Esophagus squamous epithelium (tissue), 4 donors: ENCODE measurements around the gene PRKN.

Experiments
- CTCF ChIP-seq, 6 experiments: fragments of 450-650 bp in 4 of 6; fragments of 200-600 bp in 2 of 6; sonication (generic) in 2 of 6; IDR thresholded peaks; one replicate each; pipeline ENCODE4 v1.5.1; 2016 to 2019; ENCODE audit warnings: antibody characterized with exemption in 6 of 6, mild to moderate bottlenecking in 4 of 6, moderate library complexity in 4 of 6
- POLR2A ChIP-seq, 4 donors: fragments of 450-650 bp; IDR thresholded peaks; one replicate each; pipeline ENCODE4 v1.6.1; 2017; ENCODE audit warnings: antibody characterized with exemption in 4 of 4, mild to moderate bottlenecking in 4 of 4, moderate library complexity in 3 of 4

GRCh38 chr6:161373905-161374451 is 1353.6 kb downstream of the PRKN start:
- TF ChIP-seq CTCF (IDR thresholded peaks at IDR 0.05) (peak; percentile 80 to 99 (median 92)), POLR2A (IDR thresholded peaks at IDR 0.05) (no peak)
